Endothelial cell (in vitro differentiated cells): ENCODE measurements around the gene IRGC. TPM values are rescaled to one million over a fixed set of nuclear protein-coding genes. Genes with fewer than 3 reads are reported as not detected.

ENCODE experiments used
- DNase-seq: peaks from one replicate; pipeline ENCODE4 v3.0.0; 2021; ENCODE audit warnings: low spot score
- H3K27ac Mint-ChIP-seq: one replicate; pipeline ENCODE4 v1.8.0; 2021; ENCODE audit warnings: mixed read lengths, inconsistent platforms; ENCODE audit not compliant: unreplicated experiment
- H3K27me3 Mint-ChIP-seq: one replicate; pipeline ENCODE4 v1.8.0; 2021; ENCODE audit warnings: mild to moderate bottlenecking, moderate library complexity, mixed read lengths, inconsistent platforms; ENCODE audit not compliant: unreplicated experiment
- H3K36me3 Mint-ChIP-seq: one replicate; pipeline ENCODE4 v1.8.0; 2021; ENCODE audit warnings: mild to moderate bottlenecking, low read depth, mixed read lengths, inconsistent platforms; ENCODE audit not compliant: unreplicated experiment
- H3K4me1 Mint-ChIP-seq: one replicate; pipeline ENCODE4 v1.8.0; 2021; ENCODE audit warnings: mild to moderate bottlenecking, mixed read lengths, inconsistent platforms; ENCODE audit not compliant: unreplicated experiment
- H3K4me3 Mint-ChIP-seq: one replicate; pipeline ENCODE4 v1.8.0; 2021; ENCODE audit warnings: mild to moderate bottlenecking, mixed read lengths, inconsistent platforms; ENCODE audit not compliant: unreplicated experiment
- H3K9me3 Mint-ChIP-seq: one replicate; pipeline ENCODE4 v1.8.0; 2021; ENCODE audit warnings: mixed read lengths, inconsistent platforms; ENCODE audit not compliant: unreplicated experiment
- total RNA-seq: library from RNA; stranded (reverse); fragmentation: NEBNext Ultra II Directional; extraction: Animal tissue kit (Norgen Biotek cat#: 25700); gene quantifications from one replicate; pipeline ENCODE4 v1.2.1, GENCODE V29; 2021; ENCODE audit not compliant: unreplicated experiment
- TF ChIP-seq, protein P1 (sequence below): fragments of 200-600 bp; sonication (generic); IDR thresholded peaks from one replicate; pipeline ENCODE4 v1.5.0; 2021; ENCODE audit warnings: antibody characterized with exemption; ENCODE audit not compliant: unreplicated experiment

The IRGC gene
- total RNA-seq, 1 donor from 2014 or later = not detected

DNA sequence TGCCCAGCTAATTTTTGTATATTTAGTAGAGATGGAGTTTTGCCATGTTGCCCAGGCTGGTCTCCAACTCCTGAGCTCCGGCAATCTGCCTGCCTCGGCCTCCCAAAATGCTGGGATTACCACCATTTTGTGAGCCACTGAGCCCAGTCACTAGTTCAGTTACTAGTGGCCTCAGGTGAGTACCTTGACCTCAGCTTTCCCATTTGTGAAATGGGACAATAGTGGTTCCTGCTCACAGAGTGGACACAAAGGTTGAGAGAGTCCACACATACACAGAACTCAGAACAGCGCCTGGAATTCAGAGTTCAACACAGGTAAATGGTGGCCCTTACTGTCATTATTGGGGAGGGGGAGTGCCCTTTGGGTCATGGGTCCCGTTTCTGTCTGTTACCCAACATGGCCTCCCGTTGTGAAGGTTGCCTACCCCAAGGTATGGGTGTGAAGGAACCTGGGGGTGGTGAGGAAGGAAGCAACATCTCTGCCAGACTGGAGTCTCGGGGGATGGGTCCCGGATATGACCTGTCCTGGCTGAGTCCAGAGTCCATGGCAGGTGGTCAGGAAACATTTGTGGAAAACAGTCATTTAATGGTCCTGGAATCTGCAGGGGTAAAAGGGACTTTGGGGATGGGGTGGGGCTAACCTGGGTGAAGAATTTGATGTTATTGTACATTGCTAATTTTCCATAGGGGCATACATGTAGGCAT is 11.7 kb upstream of the IRGC start:
- DNase-seq = no peak
- H3K9me3 Mint-ChIP-seq = no peaks in the 10 kb centered on the region
- no peaks in the 10 kb centered on the region for H3K36me3 Mint-ChIP-seq
- H3K27me3 Mint-ChIP-seq = peaks cover 8% of the 10 kb centered on the region
- H3K4me3 Mint-ChIP-seq = no peak overlapping the region
- H3K27ac Mint-ChIP-seq = no peak overlapping the region
- TF ChIP-seq, protein P1, sequence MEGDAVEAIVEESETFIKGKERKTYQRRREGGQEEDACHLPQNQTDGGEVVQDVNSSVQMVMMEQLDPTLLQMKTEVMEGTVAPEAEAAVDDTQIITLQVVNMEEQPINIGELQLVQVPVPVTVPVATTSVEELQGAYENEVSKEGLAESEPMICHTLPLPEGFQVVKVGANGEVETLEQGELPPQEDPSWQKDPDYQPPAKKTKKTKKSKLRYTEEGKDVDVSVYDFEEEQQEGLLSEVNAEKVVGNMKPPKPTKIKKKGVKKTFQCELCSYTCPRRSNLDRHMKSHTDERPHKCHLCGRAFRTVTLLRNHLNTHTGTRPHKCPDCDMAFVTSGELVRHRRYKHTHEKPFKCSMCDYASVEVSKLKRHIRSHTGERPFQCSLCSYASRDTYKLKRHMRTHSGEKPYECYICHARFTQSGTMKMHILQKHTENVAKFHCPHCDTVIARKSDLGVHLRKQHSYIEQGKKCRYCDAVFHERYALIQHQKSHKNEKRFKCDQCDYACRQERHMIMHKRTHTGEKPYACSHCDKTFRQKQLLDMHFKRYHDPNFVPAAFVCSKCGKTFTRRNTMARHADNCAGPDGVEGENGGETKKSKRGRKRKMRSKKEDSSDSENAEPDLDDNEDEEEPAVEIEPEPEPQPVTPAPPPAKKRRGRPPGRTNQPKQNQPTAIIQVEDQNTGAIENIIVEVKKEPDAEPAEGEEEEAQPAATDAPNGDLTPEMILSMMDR = no peak
- peaks cover 8% of the 10 kb centered on the region for H3K4me1 Mint-ChIP-seq

DNA sequence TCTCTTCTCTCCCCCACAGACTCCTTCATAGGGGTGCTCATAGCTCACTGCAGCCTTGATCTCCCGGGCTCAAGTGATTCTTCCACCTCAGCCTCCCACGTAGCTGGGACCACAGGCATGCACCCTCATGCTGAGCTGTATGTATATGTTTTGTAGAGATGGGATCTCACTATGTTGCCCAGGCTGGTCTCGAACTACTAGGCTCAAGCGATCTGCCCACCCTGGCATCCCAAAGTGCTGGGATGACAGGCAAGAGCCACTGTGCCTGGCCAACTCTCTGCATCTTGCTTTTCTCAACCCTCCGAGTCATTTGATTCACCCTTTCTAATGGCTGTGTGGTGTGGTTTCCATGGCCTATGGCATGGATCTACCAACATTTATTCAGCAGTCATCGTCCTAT is 10.1 kb upstream of the IRGC start:
- H3K9me3 Mint-ChIP-seq = no peaks in the 10 kb centered on the region
- TF ChIP-seq, protein P1 = no peak
- H3K27me3 Mint-ChIP-seq = no peaks in the 10 kb centered on the region
- no peaks in the 10 kb centered on the region for H3K36me3 Mint-ChIP-seq
- H3K27ac Mint-ChIP-seq = no peak overlapping the region
- peaks cover 4% of the 10 kb centered on the region for H3K4me1 Mint-ChIP-seq
- H3K4me3 Mint-ChIP-seq = no peak overlapping the region
- DNase-seq = no peak

DNA sequence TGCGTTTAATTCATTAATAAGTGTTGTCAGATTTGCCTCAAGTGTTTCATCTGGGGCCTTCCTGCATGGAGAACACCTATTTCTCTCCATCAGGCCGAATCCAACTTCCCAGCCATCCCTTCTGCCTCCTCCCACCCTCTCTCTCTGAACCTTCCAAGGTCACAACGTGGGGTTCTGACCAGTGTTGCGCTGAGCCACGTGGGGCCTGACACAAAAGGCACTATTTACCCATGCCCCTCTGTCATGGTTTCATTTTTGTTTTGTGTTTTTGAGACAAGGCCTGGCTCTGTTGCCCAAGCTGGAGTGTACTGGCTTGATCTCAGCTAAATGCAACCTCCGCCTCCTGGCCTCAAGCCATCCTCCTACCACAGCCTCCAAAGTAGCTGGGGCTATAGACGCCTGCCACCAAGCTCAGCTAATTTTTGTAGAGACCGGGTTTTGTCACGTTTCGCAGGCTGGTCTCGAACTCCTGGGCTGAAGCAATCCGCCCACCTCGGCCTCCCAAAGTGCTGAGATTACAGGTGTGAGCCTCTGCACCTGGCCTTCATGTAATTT is 8.6 kb upstream of the IRGC start:
- Mint-ChIP-seq H3K9me3 (no peaks in the 10 kb centered on the region), H3K36me3 (no peaks in the 10 kb centered on the region), H3K27me3 (no peaks in the 10 kb centered on the region), H3K4me1 (peaks cover 4% of the 10 kb centered on the region), H3K4me3 (no peak overlapping the region), H3K27ac (no peak overlapping the region)
- no peak for DNase-seq
- TF ChIP-seq, protein P1 = no peak

DNA sequence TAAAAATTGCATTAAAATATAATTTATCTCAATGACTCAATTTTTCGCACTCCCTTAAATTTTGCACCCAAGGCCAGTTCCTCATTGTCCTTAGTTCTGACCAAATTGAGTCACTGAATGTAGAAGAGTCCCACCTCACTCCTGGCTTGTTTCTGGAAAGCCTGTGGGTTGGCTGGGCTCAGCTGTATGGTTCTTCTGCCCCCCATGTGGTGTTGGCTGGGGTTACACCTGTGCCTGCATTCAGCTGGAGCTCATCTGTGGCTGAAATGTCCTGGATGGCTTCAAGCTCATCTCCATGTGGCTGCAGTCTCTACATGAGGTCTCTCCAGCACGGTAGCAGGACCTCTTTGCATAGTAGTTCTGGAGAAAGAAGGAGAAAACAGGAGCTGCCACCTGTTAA is 7.2 kb upstream of the IRGC start:
- Mint-ChIP-seq H3K9me3 (no peaks in the 10 kb centered on the region), H3K36me3 (no peaks in the 10 kb centered on the region), H3K27ac (no peak overlapping the region), H3K4me3 (no peak overlapping the region), H3K4me1 (peaks cover 4% of the 10 kb centered on the region), H3K27me3 (peaks cover 3% of the 10 kb centered on the region)
- TF ChIP-seq, protein P1 = no peak
- DNase-seq = no peak

DNA sequence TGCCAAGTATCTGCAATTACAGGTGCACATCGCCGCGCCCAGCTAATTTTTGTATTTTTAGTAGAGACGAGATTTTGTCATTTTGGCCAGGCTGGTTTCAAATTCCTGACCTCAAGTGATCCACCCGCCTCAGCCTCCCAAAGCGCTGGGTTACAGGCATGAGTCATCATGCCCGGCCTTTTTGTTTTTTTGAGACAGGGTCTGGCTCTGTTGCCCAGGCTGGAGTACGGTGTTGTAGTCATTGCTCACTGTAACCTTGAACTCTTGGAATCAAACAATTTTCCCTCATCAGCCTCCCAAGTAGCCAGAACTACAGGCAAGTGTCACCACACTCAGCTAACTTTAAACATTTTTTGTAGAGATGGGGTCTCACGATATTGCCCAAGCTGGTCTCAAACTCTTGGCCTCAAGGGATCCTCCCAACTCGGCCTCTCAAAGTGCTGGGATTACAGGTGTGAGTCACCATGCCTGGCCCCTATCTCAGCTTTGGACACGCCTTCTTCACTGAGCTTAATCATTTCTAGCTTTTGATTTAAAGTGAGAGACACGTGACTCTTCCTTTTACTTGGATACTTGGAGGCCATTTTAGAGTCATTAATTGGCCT is 4.0 kb upstream of the IRGC start:
- Mint-ChIP-seq H3K27ac (no peak overlapping the region), H3K36me3 (peaks cover 4% of the 10 kb centered on the region), H3K4me1 (no peaks in the 10 kb centered on the region), H3K27me3 (peaks cover 8% of the 10 kb centered on the region), H3K4me3 (no peak overlapping the region), H3K9me3 (no peaks in the 10 kb centered on the region)
- TF ChIP-seq, protein P1 = no peak
- DNase-seq = no peak
